Type B pancreatic cell (in vitro differentiated cells): ENCODE results near the gene TBX21. TPM values are rescaled to one million over a fixed set of nuclear protein-coding genes. Genes with fewer than 3 reads are reported as not detected.

ENCODE experiments used
- DNase-seq: peaks from one replicate; pipeline ENCODE4 v3.0.0; 2021; ENCODE audit warnings: mixed read lengths; ENCODE audit not compliant: unreplicated experiment; ENCODE audit errors: extremely low spot score
- H3K27ac Mint-ChIP-seq: 2 replicates; pipeline ENCODE4 v1.8.0; 2021; ENCODE audit warnings: mild to moderate bottlenecking, mixed read lengths
- H3K27me3 Mint-ChIP-seq: 2 replicates; pipeline ENCODE4 v1.8.0; 2021; ENCODE audit warnings: mixed read lengths
- H3K36me3 Mint-ChIP-seq: 2 replicates; pipeline ENCODE4 v1.8.0; 2021; ENCODE audit warnings: mixed read lengths
- H3K4me1 Mint-ChIP-seq: one replicate; pipeline ENCODE4 v1.8.0; 2021; ENCODE audit warnings: mixed read lengths; ENCODE audit not compliant: unreplicated experiment
- H3K4me3 Mint-ChIP-seq: 2 replicates; pipeline ENCODE4 v1.8.0; 2021; ENCODE audit warnings: mild to moderate bottlenecking, mixed read lengths
- H3K9me3 Mint-ChIP-seq: 2 replicates; pipeline ENCODE4 v1.8.0; 2021; ENCODE audit warnings: mixed read lengths
- CTCF ChIP-seq: fragments of 200-600 bp; sonication (generic); conservative IDR thresholded peaks from 2 replicates; pipeline ENCODE4 v1.5.0; 2021; ENCODE audit warnings: antibody characterized with exemption, mild to moderate bottlenecking
- total RNA-seq: library from RNA; stranded (reverse); gene quantifications from 2 replicates; pipeline ENCODE4 v1.2.1, GENCODE V29; 2021; ENCODE audit warnings: low replicate concordance

TBX21 gene
- total RNA-seq, 1 donor from 2014 or later, result not detected

DNA sequence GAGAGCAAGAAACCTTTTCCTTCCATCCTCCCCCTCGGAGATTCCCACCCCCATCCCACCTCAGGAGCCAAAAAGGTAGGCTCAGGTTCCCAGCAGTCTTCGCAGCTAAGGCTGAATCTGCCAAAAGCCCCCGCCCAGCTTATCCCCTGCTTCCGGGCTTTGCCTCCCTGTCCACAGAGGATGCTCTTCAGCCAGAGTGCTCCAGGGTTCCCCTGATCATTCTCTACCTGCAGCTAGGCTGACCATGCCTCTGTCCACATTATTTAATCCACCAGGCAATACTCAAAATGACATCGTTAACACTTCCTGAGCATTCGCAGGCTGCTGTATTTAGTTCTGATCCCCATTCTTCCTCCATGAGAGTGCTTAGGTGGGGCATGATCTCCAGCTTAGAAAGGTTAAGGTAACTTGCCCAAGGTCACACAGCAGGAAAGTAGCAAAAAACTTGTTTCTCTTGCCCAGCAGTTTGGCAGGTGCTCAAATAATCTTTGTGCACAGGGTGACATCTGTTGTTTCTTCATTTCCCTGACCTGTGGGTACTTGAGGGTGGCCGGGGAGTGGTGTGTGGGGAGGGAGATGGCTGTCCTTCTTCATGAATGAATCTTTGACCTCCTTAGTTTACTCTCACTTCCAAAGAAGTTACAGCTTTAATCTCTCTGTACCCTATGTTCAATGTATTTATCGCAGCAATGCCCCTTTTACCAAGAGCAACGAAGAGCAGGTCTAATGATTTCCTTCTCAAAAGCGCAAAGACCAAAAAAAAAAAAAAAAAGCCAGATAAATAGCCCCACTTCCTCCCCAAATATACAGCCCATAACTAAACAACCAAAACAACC, 39.9 kb upstream of the TBX21 start:
- no peak for TF ChIP-seq CTCF
- no peak for DNase-seq
- H3K27ac Mint-ChIP-seq, result peak overlapping the region; percentile 73

GRCh38 chr17:47693731-47694580, 39.1 kb upstream of the TBX21 start, which contains the start of gene TBKBP1:
TSS of gene TBKBP1 (plus strand) at chr17:47694161. CDS start at chr17:47696113, 1,952 bp downstream.
- H3K27me3 Mint-ChIP-seq, result no peaks in the 10 kb centered on the region
- no peaks in the 10 kb centered on the region for H3K9me3 Mint-ChIP-seq
- H3K27ac Mint-ChIP-seq, result peak within 1 kb of the TSS; percentile 85
- peak within 1 kb of the TSS; percentile 93 for H3K4me3 Mint-ChIP-seq
- DNase-seq, result peak; percentile 89
- peaks cover 21% of the 10 kb centered on the region for H3K4me1 Mint-ChIP-seq
- H3K36me3 Mint-ChIP-seq, result no peaks in the 10 kb centered on the region
- no peak for TF ChIP-seq CTCF

More for the DNA sequence above, 39.9 kb upstream of the TBX21 start:
- no peaks in the 10 kb centered on the region for H3K9me3 Mint-ChIP-seq
- H3K27me3 Mint-ChIP-seq, result no peaks in the 10 kb centered on the region
- peaks cover 21% of the 10 kb centered on the region for H3K4me1 Mint-ChIP-seq
- H3K36me3 Mint-ChIP-seq, result no peaks in the 10 kb centered on the region
- peak overlapping the region; percentile 92 for H3K4me3 Mint-ChIP-seq

GRCh38 chr17:47694581-47695428, 38.2 kb upstream of the TBX21 start:
- peak overlapping the region; percentile 85 for H3K27ac Mint-ChIP-seq

GRCh38 chr17:47695429-47696376, 37.3 kb upstream of the TBX21 start:
- H3K27me3 Mint-ChIP-seq, result no peaks in the 10 kb centered on the region
- TF ChIP-seq CTCF, result no peak
- peaks cover 21% of the 10 kb centered on the region for H3K4me1 Mint-ChIP-seq
- H3K36me3 Mint-ChIP-seq, result no peaks in the 10 kb centered on the region
- DNase-seq, result no peak
- no peaks in the 10 kb centered on the region for H3K9me3 Mint-ChIP-seq
- H3K4me3 Mint-ChIP-seq, result peak overlapping the region; percentile 93
- peak overlapping the region; percentile 85 for H3K27ac Mint-ChIP-seq

More at GRCh38 chr17:47694581-47695428, 38.2 kb upstream of the TBX21 start:
- no peaks in the 10 kb centered on the region for H3K27me3 Mint-ChIP-seq
- no peaks in the 10 kb centered on the region for H3K36me3 Mint-ChIP-seq
- H3K4me3 Mint-ChIP-seq, result peak overlapping the region; percentile 93
- no peak for DNase-seq
- peaks cover 21% of the 10 kb centered on the region for H3K4me1 Mint-ChIP-seq
- H3K9me3 Mint-ChIP-seq, result no peaks in the 10 kb centered on the region
- TF ChIP-seq CTCF, result no peak
